Stomach (tissue), 4 donors: ENCODE results near the gene ETDA.
"Not testable (repeated sequence)": the region's sequence is repeated elsewhere in the genome, so short reads cannot be mapped to it uniquely, and the experiment has no call there.

Source experiments
- CTCF ChIP-seq, 7 experiments: fragments of 450-650 bp in 4 of 7; fragments of 200-600 bp in 3 of 7; sonication (generic) in 3 of 7; IDR thresholded peaks; one replicate each; pipeline ENCODE4 v1.5.1; 2016 to 2019; ENCODE audit warnings: antibody characterized with exemption in 7 of 7, control low read depth in 2 of 7, mild to moderate bottlenecking in 1 of 7
- EP300 ChIP-seq: sonication (generic); formaldehyde crosslinking; IDR thresholded peaks from one replicate; pipeline ENCODE4 v1.6.1; 2017; ENCODE audit warnings: antibody characterized with exemption
- POLR2A ChIP-seq, 4 donors: fragments of 450-650 bp; IDR thresholded peaks; one replicate each; pipeline ENCODE4 v1.6.1; 2016; ENCODE audit warnings: antibody characterized with exemption in 4 of 4, control low read depth in 2 of 4, mild to moderate bottlenecking in 1 of 4, moderate library complexity in 1 of 4
- POLR2AphosphoS5 ChIP-seq, 3 donors: sonication (generic); formaldehyde crosslinking; IDR thresholded peaks; one replicate each; pipeline ENCODE4 v1.6.1; 2016; ENCODE audit warnings: antibody characterized with exemption in 3 of 3

GRCh38 chrX:135263376-135263775 lies 11.5 kb downstream of the ETDA start:
- TF ChIP-seq POLR2A (IDR thresholded peaks at IDR 0.05); CTCF (IDR thresholded peaks at IDR 0.05); POLR2AphosphoS5 (IDR thresholded peaks at IDR 0.05); EP300: not testable (repeated sequence)
